GM18517 (cell line): ENCODE measurements around the gene HTR3C.

Experiments
- ATAC-seq: cut with Tn5 transposase; IDR thresholded peaks from one replicate; pipeline ENCODE4 v1.9.1; 2021; ENCODE audit warnings: mild to moderate bottlenecking, moderate library complexity; ENCODE audit not compliant: unreplicated experiment

The HTR3C gene

DNA sequence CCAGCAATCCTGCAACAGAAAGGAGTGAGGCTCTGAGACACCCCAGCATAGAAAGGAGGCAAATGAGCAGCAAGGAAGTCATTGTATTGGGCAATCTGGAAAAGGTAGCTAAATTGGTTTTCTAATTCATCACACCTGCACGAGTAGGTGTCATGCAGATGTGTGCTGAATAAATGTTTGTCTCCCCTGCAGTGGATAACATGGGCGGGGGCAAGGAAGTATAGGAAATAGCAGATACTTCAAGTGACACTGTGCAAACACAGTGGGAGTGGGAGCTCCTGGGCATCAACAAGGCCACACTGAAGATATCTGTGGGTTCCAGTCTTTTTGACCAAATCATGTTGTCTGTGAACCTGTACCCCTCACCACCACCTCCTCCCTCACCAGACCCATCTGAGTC lies 29.6 kb downstream of the HTR3C start:
- ATAC-seq, result no peak

DNA sequence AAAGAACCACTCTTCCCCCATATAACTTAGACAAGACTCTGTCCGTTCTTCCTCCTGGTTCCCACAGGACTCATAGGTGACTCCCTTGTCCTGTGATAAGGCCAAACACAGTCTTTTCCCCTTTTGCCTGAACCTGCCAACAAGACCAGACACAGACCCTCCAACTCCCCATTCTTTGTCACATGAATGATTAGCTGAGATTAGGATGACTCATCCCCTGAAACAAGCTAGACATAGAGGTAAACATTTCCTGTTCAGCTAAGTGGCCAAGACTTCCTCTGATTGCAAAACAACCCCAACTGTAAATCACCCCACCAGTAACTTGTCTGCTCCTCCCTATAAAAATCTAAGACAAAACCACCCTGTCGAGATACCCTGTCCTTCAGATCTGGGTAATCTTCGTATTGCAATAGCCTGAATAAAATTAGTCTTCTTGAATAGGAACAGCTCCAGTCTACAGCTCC lies 32.6 kb downstream of the HTR3C start:
- ATAC-seq, result no peak

DNA sequence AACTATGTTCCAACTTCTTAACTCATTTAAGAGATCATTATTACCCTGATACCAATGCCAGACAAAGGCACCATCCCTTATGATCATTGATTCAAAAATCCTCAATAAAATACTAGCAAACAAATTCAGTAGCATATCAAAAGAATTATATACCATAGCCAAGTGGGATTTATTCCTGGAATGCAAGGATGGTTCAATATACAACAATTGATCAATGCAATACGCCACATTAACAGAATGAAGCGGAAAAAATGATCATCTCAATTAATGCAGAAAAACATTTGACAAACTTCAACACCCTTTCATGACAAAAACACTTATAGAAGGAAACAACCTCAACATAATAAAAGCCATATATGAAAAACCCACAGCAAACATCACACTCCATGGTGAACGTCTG lies 39.4 kb downstream of the HTR3C start:
- no peak for ATAC-seq

DNA sequence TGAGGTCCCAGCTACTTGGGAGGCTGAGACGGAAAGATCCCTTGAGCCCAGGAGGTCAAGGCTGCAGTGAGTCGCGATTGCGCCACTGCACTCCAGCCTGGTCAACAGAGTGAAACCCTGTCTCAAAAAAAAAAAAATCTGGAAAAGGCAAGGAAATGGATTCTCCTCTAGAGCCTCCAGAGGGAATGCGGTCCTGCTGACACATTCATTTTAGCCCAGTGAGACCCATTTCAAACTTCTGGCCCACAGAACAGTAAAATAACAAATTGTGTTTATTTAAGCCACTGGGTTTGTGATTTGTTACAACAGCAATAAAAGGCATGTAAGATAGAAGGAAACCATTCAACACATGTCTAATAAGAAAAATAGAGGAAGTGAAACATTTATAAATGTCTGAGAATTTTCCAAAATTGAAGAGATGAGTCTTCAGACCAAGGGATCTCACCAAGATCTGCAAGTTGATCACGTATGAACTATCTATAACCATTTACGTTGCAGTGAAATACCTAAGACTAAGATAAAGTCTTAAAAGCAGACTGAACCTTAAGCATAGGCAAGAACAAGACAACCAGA lies 44.0 kb downstream of the HTR3C start, which contains the start of gene HTR3E:
Gene HTR3E, plus strand, starts transcription at position 254 of the 573 bp plus-strand sequence. CDS start 466 bp downstream, outside the sequence.
- ATAC-seq, result no peak

DNA sequence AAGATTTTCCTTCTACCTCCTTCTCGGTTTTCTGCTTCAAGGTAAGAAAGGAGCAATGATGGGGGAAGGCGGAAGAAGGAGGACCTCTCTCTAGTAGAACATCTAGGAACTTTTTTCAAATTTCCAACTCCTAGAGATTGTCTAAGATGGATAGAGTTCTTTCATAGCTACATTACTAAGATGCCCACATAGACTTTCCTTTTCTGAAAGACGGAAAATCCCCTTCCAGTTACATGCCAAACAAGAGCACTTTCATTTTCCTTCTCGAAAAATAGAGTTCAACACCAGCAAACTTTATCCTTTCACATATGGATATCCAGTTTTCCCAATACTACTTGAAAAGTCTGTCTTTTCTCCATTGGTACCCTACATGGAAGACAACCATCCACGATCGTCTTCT lies 44.7 kb downstream of the HTR3C start:
- no peak for ATAC-seq

DNA sequence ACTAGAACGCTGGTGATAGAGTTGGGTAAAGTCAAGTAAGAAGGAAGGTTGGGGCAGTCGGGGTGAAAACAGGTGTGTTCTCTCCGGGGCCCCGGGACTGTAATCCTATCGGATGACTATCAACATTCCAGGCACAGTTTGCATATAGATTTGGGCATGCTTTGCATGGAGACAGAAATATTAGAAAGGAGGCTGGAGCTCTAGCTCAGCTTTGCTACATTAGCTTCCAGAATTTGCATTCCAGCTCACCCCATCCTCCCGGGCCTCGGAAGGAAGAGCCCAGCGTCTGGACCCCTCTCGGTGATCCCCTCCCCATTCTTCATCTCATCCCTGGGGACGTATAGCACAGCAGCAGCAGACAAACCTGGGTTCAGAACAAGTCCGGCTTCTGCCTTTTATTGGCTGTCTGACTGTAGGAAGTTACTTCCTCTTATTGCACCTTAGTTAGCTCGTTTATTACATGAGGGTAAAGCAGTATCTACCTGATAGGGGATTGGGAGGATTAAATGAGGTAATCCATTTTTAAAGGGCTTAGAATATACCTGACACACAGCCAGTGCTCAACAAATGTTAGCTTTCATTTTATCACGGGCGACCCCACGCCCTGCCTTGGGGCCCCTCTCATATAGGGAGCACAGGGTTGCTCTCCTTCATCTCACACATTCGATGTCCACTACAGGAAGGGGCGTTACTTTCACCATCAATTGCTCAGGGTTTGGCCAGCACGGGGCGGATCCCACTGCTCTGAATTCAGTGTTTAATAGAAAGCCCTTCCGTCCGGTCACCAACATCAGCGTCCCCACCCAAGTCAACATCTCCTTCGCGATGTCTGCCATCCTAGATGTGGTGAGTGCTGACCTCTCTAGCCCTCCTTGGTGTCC lies 47.2 kb downstream of the HTR3C start:
- no peak for ATAC-seq
